HepG2 (cell line): ENCODE results near the gene SEBOX. TPM values are rescaled to one million over a fixed set of nuclear protein-coding genes. Genes with fewer than 3 reads are reported as not detected.

Experiments used
- ATRX ChIP-seq: sonication (generic); formaldehyde crosslinking; IDR thresholded peaks from 2 replicates; pipeline ENCODE4 v1.4.0; 2020; ENCODE audit warnings: missing genetic modification reagents, borderline replicate concordance
- CERS6 ChIP-seq: sonication (generic); formaldehyde crosslinking; IDR thresholded peaks from 2 replicates; pipeline ENCODE4 v1.5.0; 2020; ENCODE audit warnings: missing genetic modification reagents
- EHMT2 ChIP-seq: fragments of 200-600 bp; sonication (generic); IDR thresholded peaks from 2 replicates; pipeline ENCODE4 v1.7.0; 2017; ENCODE audit warnings: antibody characterized with exemption, low read depth, low read length, borderline replicate concordance
- ELF1 ChIP-seq: sonication (generic); formaldehyde crosslinking; IDR thresholded peaks from 2 replicates; pipeline ENCODE4 v1.4.0; 2020; ENCODE audit warnings: missing genetic modification reagents
- ELF4 ChIP-seq: sonication (generic); formaldehyde crosslinking; IDR thresholded peaks from 2 replicates; pipeline ENCODE4 v1.5.0; 2020; ENCODE audit warnings: missing genetic modification reagents, mild to moderate bottlenecking, moderate library complexity, borderline replicate concordance
- FOXK2 ChIP-seq: fragments of 450-650 bp; IDR thresholded peaks from 2 replicates; pipeline ENCODE4 v1.6.1; 2016
- GTF2F1 ChIP-seq: fragments of 150-350 bp; IDR thresholded peaks from 2 replicates; pipeline ENCODE4 v1.6.1; 2014; ENCODE audit warnings: low read length
- PBX3 ChIP-seq: sonication (generic); formaldehyde crosslinking; IDR thresholded peaks from 2 replicates; pipeline ENCODE4 v1.8.1; 2023; ENCODE audit warnings: missing genetic modification reagents, inconsistent platforms, borderline replicate concordance
- SCMH1 ChIP-seq: sonication (generic); formaldehyde crosslinking; IDR thresholded peaks from 2 replicates; pipeline ENCODE4 v1.9.0; 2021; ENCODE audit warnings: missing genetic modification reagents, mild to moderate bottlenecking, borderline replicate concordance
- TAF1 ChIP-seq: sonication (generic); formaldehyde crosslinking; IDR thresholded peaks from 2 replicates; pipeline ENCODE4 v1.4.0; 2020; ENCODE audit warnings: missing genetic modification reagents
- TFE3 ChIP-seq: IDR thresholded peaks from 2 replicates; pipeline ENCODE4 v1.6.1; 2016
- TGIF2 ChIP-seq: IDR thresholded peaks from 2 replicates; pipeline ENCODE4 v1.6.1; 2016; ENCODE audit warnings: control low read depth, missing compliant biosample characterization
- ZBTB10 ChIP-seq: sonication (generic); formaldehyde crosslinking; IDR thresholded peaks from 2 replicates; pipeline ENCODE4 v1.4.0; 2020; ENCODE audit warnings: missing genetic modification reagents, borderline replicate concordance
- ZMYM4 ChIP-seq: sonication (generic); formaldehyde crosslinking; IDR thresholded peaks from 2 replicates; pipeline ENCODE4 v1.8.1; 2023; ENCODE audit warnings: mild to moderate bottlenecking, missing genetic modification reagents
- ZNF160 ChIP-seq: sonication (generic); formaldehyde crosslinking; IDR thresholded peaks from 2 replicates; pipeline ENCODE4 v1.8.0; 2022; ENCODE audit warnings: mild to moderate bottlenecking, inconsistent platforms, missing genetic modification reagents
- ZNF17 ChIP-seq: sonication (generic); formaldehyde crosslinking; IDR thresholded peaks from 2 replicates; pipeline ENCODE4 v1.5.0; 2020; ENCODE audit warnings: mild to moderate bottlenecking, missing genetic modification reagents
- ZNF580 ChIP-seq: IDR thresholded peaks from 2 replicates; pipeline ENCODE4 v1.6.1; 2016; ENCODE audit warnings: low read depth, borderline replicate concordance
- polyA plus RNA-seq, 8 experiments: library from polyadenylated mRNA; depleted of rRNA in 3 of 8; stranded (reverse) in 7 of 8; unstranded in 1 of 8; fragments of >200 nt; fragmentation: Illumina TruSeq in 4 of 8; extraction: Trizol in 4 of 8; gene quantifications; 2 replicates each; pipeline versions ENCODE4 v1.2.1 to v1.2.3, GENCODE V29; 2011 to 2016; ENCODE audit warnings: low read depth in 4 of 8, missing spikeins in 1 of 8, mixed read lengths in 1 of 8; ENCODE audit not compliant: insufficient read depth in 1 of 8
- total RNA-seq, 5 experiments: library from RNA; depleted of rRNA; stranded (reverse); fragments of >200 nt; fragmentation: Illumina TruSeq; extraction: Trizol; gene quantifications; 2 replicates each; pipeline ENCODE4 v1.2.3, GENCODE V29; 2016; ENCODE audit warnings: low read depth in 1 of 5
- TF ChIP-seq, protein P1 (sequence below): IDR thresholded peaks from 2 replicates; pipeline ENCODE4 v1.6.1; 2018; ENCODE audit warnings: missing genetic modification reagents
- TF ChIP-seq, protein P2 (sequence below): IDR thresholded peaks from 2 replicates; pipeline ENCODE4 v1.6.1; 2012; ENCODE audit warnings: inconsistent platforms

SEBOX gene
- total and polyA plus RNA-seq, 2 of the 13 experiments (the other 11 are each of a cell fraction or from before 2014, with no cell fraction given): not detected

DNA sequence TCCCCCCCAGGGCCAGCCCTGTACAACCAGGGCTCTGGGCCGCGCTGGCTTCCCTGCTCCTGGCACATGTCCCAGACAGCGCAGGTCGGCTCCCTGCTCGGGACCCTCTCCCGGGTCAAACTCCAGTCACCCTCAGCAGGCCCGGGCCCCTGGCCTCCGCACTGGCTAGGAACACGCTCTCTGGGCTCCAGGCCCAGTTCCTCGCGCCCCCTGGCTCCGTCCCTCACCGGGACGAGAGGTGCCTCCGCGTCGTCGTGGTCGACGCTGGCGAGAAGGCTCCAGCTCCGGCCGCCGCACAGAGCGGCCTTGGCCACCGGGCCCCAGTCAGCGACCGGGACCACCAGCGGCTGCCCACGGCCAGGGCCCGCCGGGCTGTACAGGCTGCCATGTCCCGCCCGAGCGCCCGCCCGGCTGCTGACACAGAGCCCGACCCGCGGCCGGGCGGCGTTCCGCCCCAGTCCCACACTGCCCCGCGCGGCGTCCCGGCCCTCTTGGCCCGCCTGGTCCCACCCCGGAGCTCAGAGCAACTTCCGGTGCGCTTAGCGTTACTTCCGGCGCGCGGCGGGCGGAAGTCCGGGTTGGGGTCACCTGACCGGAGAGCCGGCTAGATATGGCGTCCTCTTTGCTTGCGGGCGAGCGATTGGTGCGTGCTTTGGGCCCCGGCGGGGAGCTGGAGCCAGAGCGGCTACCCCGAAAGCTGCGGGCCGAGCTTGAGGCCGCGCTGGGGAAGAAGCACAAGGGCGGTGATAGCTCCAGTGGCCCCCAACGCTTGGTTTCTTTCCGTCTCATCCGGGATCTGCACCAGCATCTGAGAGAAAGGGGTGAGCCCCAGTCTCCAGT is 7.7 kb downstream of the SEBOX start, which contains the start of gene POLDIP2 (continued):
- TF ChIP-seq SCMH1 (CRISPR knock-in tag) (no peak), ZMYM4 (CRISPR knock-in tag) (peak; percentile 74; the same call in 1 of the 2 replicates), GTF2F1 (no peak), ELF1 (peak; percentile 97), ELF4 (CRISPR knock-in tag) (peak; percentile 65; the same call in 1 of the 2 replicates), PBX3 (CRISPR knock-in tag) (0 out of 2 replicates have a peak, but pooled peaks have one; percentile 23), ZNF160 (CRISPR knock-in tag) (no peak), EHMT2 (no peak), TGIF2 (CRISPR knock-in tag) (0 out of 2 replicates have a peak, but pooled peaks have one; percentile 52), FOXK2 (no peak), CERS6 (CRISPR knock-in tag) (no peak), TFE3 (CRISPR knock-in tag) (peak; percentile 81; the same call in 1 of the 2 replicates), TAF1 (peak; percentile 94), ATRX (CRISPR knock-in tag) (no peak), ZNF580 (CRISPR knock-in tag) (peak; percentile 91), ZNF17 (CRISPR knock-in tag) (no peak; the same call in 1 of the 2 replicates), ZBTB10 (CRISPR knock-in tag) (0 out of 2 replicates have a peak, but pooled peaks have one; percentile 26)
- TF ChIP-seq, protein P1, sequence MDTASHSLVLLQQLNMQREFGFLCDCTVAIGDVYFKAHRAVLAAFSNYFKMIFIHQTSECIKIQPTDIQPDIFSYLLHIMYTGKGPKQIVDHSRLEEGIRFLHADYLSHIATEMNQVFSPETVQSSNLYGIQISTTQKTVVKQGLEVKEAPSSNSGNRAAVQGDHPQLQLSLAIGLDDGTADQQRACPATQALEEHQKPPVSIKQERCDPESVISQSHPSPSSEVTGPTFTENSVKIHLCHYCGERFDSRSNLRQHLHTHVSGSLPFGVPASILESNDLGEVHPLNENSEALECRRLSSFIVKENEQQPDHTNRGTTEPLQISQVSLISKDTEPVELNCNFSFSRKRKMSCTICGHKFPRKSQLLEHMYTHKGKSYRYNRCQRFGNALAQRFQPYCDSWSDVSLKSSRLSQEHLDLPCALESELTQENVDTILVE (CRISPR knock-in tag): peak; percentile 83
- TF ChIP-seq, protein P2, sequence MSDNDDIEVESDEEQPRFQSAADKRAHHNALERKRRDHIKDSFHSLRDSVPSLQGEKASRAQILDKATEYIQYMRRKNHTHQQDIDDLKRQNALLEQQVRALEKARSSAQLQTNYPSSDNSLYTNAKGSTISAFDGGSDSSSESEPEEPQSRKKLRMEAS: peak; percentile 55
